ENCODE results near the gene VIT.

Gene VIT

GRCh38 chr2:36855429-36855828 lies 158.9 kb downstream of the VIT start:
- H3K4me3 ChIP-seq (ENCODE audit: low read length), result no peak overlapping the region
- no peaks in the 10 kb centered on the region for H3K4me1 ChIP-seq (ENCODE audit: insufficient read depth, low read length)
- no peak overlapping the region for H3K9ac ChIP-seq (ENCODE audit: low read depth, low read length)
- H3K27me3 ChIP-seq (ENCODE audit: insufficient read depth, low read length), result no peaks in the 10 kb centered on the region
- peaks cover 39% of the 10 kb centered on the region for H3K36me3 ChIP-seq (ENCODE audit: insufficient read depth, low read depth, low read length)
- H3K27ac ChIP-seq (ENCODE audit: low read length), result no peak overlapping the region
- H3K9me3 ChIP-seq (ENCODE audit: insufficient read depth, low read depth, low read length), result no peaks in the 10 kb centered on the region

DNA sequence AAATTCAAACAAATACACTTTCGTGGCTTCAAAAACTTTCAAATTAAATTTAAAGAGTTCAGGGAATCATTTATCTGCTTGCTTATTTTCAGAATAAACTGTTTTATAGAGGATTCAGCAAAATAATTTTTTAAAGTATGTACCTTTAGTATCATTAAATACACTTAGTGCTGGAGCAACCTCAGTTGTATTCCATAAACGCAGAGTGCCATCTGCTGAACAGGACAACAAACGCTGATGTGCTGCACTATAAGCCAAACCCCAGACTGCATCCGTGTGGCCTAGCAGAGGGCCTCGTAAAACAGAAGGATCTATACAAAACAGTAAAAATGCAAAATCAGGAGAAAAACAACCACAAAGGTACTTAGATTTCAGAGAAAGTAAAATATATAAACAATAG lies 161.2 kb downstream of the VIT start:
- Histone ChIP-seq H3K9me3 (ENCODE audit: insufficient read depth, low read depth, low read length) (no peaks in the 10 kb centered on the region), H3K4me1 (ENCODE audit: insufficient read depth, low read length) (no peaks in the 10 kb centered on the region), H3K9ac (ENCODE audit: low read depth, low read length) (no peak overlapping the region), H3K27ac (ENCODE audit: low read length) (no peak overlapping the region), H3K4me3 (ENCODE audit: low read length) (no peak overlapping the region), H3K27me3 (ENCODE audit: insufficient read depth, low read length) (no peaks in the 10 kb centered on the region), H3K36me3 (ENCODE audit: insufficient read depth, low read depth, low read length) (peaks cover 37% of the 10 kb centered on the region)

- H3K27ac ChIP-seq (ENCODE audit: low read length), result no peak overlapping the region
- no peaks in the 10 kb centered on the region for H3K27me3 ChIP-seq (ENCODE audit: insufficient read depth, low read length)
- H3K36me3 ChIP-seq (ENCODE audit: insufficient read depth, low read depth, low read length), result peaks cover 32% of the 10 kb centered on the region
- H3K4me1 ChIP-seq (ENCODE audit: insufficient read depth, low read length), result no peaks in the 10 kb centered on the region
- no peak overlapping the region for H3K9ac ChIP-seq (ENCODE audit: low read depth, low read length)
- no peak overlapping the region for H3K4me3 ChIP-seq (ENCODE audit: low read length)
- no peaks in the 10 kb centered on the region for H3K9me3 ChIP-seq (ENCODE audit: insufficient read depth, low read depth, low read length)
Measured at GRCh38 chr2:36858551-36859365, 162.3 kb downstream of the VIT start.

GRCh38 chr2:36859366-36859792 lies 162.9 kb downstream of the VIT start:
- Histone ChIP-seq H3K4me3 (ENCODE audit: low read length) (no peak overlapping the region), H3K27ac (ENCODE audit: low read length) (no peak overlapping the region), H3K27me3 (ENCODE audit: insufficient read depth, low read length) (no peaks in the 10 kb centered on the region), H3K9ac (ENCODE audit: low read depth, low read length) (no peak overlapping the region), H3K9me3 (ENCODE audit: insufficient read depth, low read depth, low read length) (no peaks in the 10 kb centered on the region), H3K4me1 (ENCODE audit: insufficient read depth, low read length) (no peaks in the 10 kb centered on the region), H3K36me3 (ENCODE audit: insufficient read depth, low read depth, low read length) (peaks cover 37% of the 10 kb centered on the region)

GRCh38 chr2:36861896-36862295 lies 165.4 kb downstream of the VIT start:
- Histone ChIP-seq H3K27me3 (ENCODE audit: insufficient read depth, low read length) (no peaks in the 10 kb centered on the region), H3K9ac (ENCODE audit: low read depth, low read length) (no peak overlapping the region), H3K27ac (ENCODE audit: low read length) (no peak overlapping the region), H3K9me3 (ENCODE audit: insufficient read depth, low read depth, low read length) (no peaks in the 10 kb centered on the region), H3K4me1 (ENCODE audit: insufficient read depth, low read length) (0 out of 2 replicates have a peak, but pooled peaks cover 2% of the 10 kb centered on the region), H3K36me3 (ENCODE audit: insufficient read depth, low read depth, low read length) (peaks cover 28% of the 10 kb centered on the region), H3K4me3 (ENCODE audit: low read length) (no peak overlapping the region)

All from iPS-20b (cell line).